Chondrocyte (in vitro differentiated cells): ENCODE results near the gene MPPED2. TPM values are rescaled to one million over a fixed set of nuclear protein-coding genes. Genes with fewer than 3 reads are reported as not detected.

Source experiments
- DNase-seq: peaks from one replicate; pipeline ENCODE4 v3.0.0; 2021; ENCODE audit warnings: mixed read lengths, low spot score
- H3K27ac Mint-ChIP-seq: one replicate; pipeline ENCODE4 v1.8.0; 2021; ENCODE audit warnings: mild to moderate bottlenecking, moderate library complexity, mixed read lengths; ENCODE audit not compliant: unreplicated experiment
- H3K27me3 Mint-ChIP-seq: 2 replicates; pipeline ENCODE4 v1.8.0; 2021; ENCODE audit warnings: low read depth, mixed read lengths
- H3K36me3 Mint-ChIP-seq: 2 replicates; pipeline ENCODE4 v1.8.0; 2021; ENCODE audit warnings: low read depth, mixed read lengths
- H3K4me1 Mint-ChIP-seq: 2 replicates; pipeline ENCODE4 v1.8.0; 2021; ENCODE audit warnings: low read depth, mild to moderate bottlenecking, mixed read lengths
- H3K4me3 Mint-ChIP-seq: one replicate; pipeline ENCODE4 v1.8.0; 2021; ENCODE audit warnings: mild to moderate bottlenecking, moderate library complexity, mixed read lengths; ENCODE audit not compliant: unreplicated experiment
- H3K9me3 Mint-ChIP-seq: 2 replicates; pipeline ENCODE4 v1.8.0; 2021; ENCODE audit warnings: low read depth, mixed read lengths
- total RNA-seq: library from RNA; stranded (reverse); gene quantifications from 3 replicates; pipeline ENCODE4 v1.2.1, GENCODE V29; 2021
- TF ChIP-seq, protein P1 (sequence below): fragments of 200-600 bp; sonication (generic); IDR thresholded peaks from 2 replicates; pipeline ENCODE4 v1.5.0; 2021; ENCODE audit warnings: antibody characterized with exemption, mild to moderate bottlenecking, moderate library complexity

MPPED2 gene
- total RNA-seq, 1 donor from 2014 or later = not detected

DNA sequence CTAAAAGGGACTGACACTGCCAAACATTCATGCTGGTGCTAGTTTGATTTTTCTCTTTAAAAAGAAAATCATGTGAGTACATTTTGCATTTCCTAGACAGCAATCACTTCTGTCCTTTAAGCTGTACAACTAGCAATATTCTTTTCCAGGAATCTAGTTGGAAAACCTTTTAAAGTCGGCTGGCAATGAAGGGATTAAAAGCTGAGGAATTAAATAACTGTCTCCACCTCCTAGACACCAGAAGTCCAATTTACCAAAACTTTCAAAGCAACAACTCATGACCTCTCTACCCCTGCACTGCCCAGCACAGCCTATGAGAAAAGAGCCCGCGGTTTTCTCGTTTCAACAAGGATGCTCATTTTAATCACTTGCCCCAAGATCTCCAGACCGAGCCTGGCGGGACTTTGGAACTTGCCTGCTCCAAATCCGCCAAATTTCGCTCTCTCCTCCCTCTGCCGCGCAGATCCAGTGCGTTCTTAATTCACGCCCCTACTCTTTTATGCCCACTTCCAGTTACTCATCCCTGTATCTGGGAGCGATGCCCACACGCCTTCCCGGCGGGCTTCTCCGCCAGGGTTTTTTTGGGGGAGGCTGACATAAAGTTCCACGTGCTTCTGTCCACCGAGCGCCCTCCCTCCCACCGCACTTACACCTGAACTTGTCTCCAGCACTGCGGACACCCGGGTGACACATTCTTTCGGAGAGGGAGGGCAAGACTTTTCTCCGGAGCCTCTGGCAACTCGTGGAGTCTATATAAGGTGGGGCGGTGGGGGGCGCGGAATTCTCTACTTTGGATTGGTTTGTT is 2.5 kb downstream of the MPPED2 start:
- H3K4me1 Mint-ChIP-seq = peaks cover 17% of the 10 kb centered on the region
- H3K9me3 Mint-ChIP-seq = no peaks in the 10 kb centered on the region
- no peak overlapping the region for H3K27ac Mint-ChIP-seq
- DNase-seq = peak; percentile 52
- peaks cover 3% of the 10 kb centered on the region for H3K36me3 Mint-ChIP-seq
- H3K27me3 Mint-ChIP-seq = peaks cover 54% of the 10 kb centered on the region
- no peak overlapping the region for H3K4me3 Mint-ChIP-seq
- TF ChIP-seq, protein P1, sequence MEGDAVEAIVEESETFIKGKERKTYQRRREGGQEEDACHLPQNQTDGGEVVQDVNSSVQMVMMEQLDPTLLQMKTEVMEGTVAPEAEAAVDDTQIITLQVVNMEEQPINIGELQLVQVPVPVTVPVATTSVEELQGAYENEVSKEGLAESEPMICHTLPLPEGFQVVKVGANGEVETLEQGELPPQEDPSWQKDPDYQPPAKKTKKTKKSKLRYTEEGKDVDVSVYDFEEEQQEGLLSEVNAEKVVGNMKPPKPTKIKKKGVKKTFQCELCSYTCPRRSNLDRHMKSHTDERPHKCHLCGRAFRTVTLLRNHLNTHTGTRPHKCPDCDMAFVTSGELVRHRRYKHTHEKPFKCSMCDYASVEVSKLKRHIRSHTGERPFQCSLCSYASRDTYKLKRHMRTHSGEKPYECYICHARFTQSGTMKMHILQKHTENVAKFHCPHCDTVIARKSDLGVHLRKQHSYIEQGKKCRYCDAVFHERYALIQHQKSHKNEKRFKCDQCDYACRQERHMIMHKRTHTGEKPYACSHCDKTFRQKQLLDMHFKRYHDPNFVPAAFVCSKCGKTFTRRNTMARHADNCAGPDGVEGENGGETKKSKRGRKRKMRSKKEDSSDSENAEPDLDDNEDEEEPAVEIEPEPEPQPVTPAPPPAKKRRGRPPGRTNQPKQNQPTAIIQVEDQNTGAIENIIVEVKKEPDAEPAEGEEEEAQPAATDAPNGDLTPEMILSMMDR = no peak

DNA sequence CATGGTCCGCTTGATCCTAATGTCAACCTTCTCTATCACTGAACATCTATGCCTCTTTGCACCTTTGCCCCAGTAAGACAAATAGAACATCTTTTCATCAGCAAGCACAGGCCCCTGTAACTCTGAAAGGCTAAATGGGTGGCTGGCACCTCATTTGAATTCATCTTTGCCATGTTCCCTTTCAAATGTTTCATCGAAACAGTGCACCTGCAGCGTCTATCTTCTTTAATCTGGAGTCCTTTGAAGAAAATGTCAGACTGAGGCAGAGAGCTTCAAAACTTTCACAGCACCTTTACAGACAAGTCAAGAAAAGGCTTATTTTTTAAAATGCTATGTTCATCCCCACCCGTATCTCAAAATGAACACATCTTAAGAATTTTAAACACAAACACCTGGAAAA is 3.4 kb downstream of the MPPED2 start:
- Mint-ChIP-seq H3K9me3 (no peaks in the 10 kb centered on the region), H3K4me1 (peaks cover 17% of the 10 kb centered on the region), H3K27ac (no peak overlapping the region), H3K36me3 (peaks cover 3% of the 10 kb centered on the region), H3K4me3 (no peak overlapping the region), H3K27me3 (peaks cover 47% of the 10 kb centered on the region)
- DNase-seq = no peak
- TF ChIP-seq, protein P1 = no peak

GRCh38 chr11:30581675-30582074 is 4.5 kb downstream of the MPPED2 start:
- H3K4me1 Mint-ChIP-seq = peaks cover 14% of the 10 kb centered on the region
- TF ChIP-seq, protein P1 = no peak
- H3K27ac Mint-ChIP-seq = no peak overlapping the region
- H3K4me3 Mint-ChIP-seq = no peak overlapping the region
- no peaks in the 10 kb centered on the region for H3K9me3 Mint-ChIP-seq
- peaks cover 2% of the 10 kb centered on the region for H3K36me3 Mint-ChIP-seq
- H3K27me3 Mint-ChIP-seq = peaks cover 37% of the 10 kb centered on the region
- DNase-seq = no peak

DNA sequence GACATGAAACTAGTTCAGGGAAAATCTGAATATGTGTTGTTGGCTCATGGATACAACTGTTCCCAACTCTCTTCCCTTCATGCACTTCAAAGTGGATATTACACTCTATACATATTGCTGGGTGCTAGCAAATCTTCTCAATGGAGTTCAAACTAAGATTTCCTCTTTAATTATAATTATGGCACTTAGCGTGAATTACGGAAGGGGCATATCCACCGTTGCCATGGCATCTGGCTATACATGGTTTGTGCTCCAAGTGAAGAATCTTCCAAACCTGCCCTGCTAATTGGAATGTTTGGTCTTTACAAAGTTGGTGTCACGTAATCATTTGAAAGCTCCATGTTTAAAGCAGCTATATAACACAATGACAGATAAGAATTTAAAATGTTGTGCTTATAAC is 5.6 kb downstream of the MPPED2 start:
- TF ChIP-seq, protein P1 = no peak
- H3K36me3 Mint-ChIP-seq = peaks cover 2% of the 10 kb centered on the region
- peaks cover 14% of the 10 kb centered on the region for H3K4me1 Mint-ChIP-seq
- no peak for DNase-seq
- no peak overlapping the region for H3K4me3 Mint-ChIP-seq
- H3K9me3 Mint-ChIP-seq = no peaks in the 10 kb centered on the region
- no peak overlapping the region for H3K27ac Mint-ChIP-seq
- peaks cover 37% of the 10 kb centered on the region for H3K27me3 Mint-ChIP-seq

- H3K27ac Mint-ChIP-seq = no peak overlapping the region
- H3K4me1 Mint-ChIP-seq = peaks cover 9% of the 10 kb centered on the region
- H3K9me3 Mint-ChIP-seq = no peaks in the 10 kb centered on the region
- peaks cover 35% of the 10 kb centered on the region for H3K27me3 Mint-ChIP-seq
- H3K4me3 Mint-ChIP-seq = no peak overlapping the region
- TF ChIP-seq, protein P1 = no peak
- peaks cover 2% of the 10 kb centered on the region for H3K36me3 Mint-ChIP-seq
- DNase-seq = no peak
These were observed 6.6 kb downstream of the MPPED2 start for GRCh38 chr11:30579415-30580175.
